ENCODE measurements around the gene FXR1.
A peak's percentile ranks its signal among the peaks of the same experiment; 100 is the strongest.
"Not testable (repeated sequence)": the region's sequence is repeated elsewhere in the genome, so short reads cannot be mapped to it uniquely, and the experiment has no call there.

FXR1 gene

DNA sequence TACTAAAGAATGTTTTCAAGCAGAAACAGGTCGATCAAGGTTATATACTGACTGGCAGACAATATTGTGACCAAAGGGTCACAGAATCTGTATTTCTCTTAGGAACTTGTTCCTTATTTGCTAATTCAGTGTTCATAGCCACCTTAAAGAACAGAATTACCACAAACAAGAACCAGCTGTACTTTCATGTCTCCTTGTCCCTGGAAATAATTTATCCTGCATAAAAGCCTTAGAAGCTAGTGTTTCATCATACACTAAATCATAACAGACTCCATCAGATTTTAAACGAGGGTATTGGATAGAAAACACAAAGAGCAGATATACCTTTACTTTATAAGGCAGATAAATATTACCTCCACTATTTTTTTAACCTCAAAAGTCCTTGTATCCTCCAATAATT lies 70.7 kb downstream of the FXR1 start:
- TF ChIP-seq POLR2A (IDR thresholded peaks at IDR 0.05; ENCODE audit: low read depth, low read length): no peak
- no peak for TF ChIP-seq POLR2AphosphoS5 (IDR thresholded peaks at IDR 0.05; ENCODE audit: low read depth, low read length)
- TF ChIP-seq TAF1 (IDR thresholded peaks at IDR 0.05; ENCODE audit: borderline replicate concordance, low read depth, low read length): no peak
- DNase-seq (ENCODE audit: insufficient read length) (no peak), FAIRE-seq (no peak)

DNA sequence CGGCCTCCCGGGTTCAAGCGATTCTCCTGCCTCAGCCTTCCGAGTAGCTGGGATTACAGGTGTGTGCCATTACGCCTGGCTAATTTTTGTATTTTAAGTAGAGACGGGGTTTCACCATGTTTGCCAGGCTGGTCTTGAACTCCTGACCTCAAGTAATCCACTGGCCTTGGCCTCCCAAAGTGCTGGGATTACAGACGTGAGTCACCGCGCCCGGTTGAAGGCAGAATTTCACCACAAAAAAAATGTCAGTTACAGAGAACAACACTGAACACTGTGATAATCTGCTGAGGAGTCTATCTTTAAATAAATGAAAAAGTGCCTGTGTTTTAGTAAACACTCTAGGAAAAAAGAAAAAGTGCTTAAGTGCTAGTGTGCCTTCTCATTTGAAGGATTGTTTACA lies 73.9 kb downstream of the FXR1 start:
- not testable (repeated sequence) for DNase-seq (ENCODE audit: insufficient read length); FAIRE-seq

DNA sequence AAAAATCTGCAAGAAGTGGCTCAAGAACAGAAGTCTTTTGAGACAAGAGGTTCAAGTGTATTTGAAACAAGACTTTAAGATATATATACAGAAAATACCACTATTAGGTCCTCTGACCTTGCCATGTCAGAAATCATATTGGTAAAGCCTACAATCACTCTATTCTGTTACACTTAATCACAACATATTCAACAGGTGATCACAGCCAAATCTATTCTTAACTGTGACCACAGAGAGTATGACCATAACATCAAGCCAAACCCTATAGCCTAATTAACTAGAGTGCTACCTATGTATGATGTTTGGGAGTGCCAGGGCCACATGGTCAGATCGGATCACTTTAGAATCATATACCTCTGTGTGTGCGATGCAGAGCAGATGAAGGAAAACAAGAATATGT lies 74.9 kb downstream of the FXR1 start:
- no peak for TF ChIP-seq POLR2A (IDR thresholded peaks at IDR 0.05; ENCODE audit: low read depth, low read length)
- TF ChIP-seq POLR2AphosphoS5 (IDR thresholded peaks at IDR 0.05; ENCODE audit: low read depth, low read length): no peak
- no peak for TF ChIP-seq TAF1 (IDR thresholded peaks at IDR 0.05; ENCODE audit: borderline replicate concordance, low read depth, low read length)
- DNase-seq (ENCODE audit: insufficient read length): no peak
- no peak for FAIRE-seq

DNA sequence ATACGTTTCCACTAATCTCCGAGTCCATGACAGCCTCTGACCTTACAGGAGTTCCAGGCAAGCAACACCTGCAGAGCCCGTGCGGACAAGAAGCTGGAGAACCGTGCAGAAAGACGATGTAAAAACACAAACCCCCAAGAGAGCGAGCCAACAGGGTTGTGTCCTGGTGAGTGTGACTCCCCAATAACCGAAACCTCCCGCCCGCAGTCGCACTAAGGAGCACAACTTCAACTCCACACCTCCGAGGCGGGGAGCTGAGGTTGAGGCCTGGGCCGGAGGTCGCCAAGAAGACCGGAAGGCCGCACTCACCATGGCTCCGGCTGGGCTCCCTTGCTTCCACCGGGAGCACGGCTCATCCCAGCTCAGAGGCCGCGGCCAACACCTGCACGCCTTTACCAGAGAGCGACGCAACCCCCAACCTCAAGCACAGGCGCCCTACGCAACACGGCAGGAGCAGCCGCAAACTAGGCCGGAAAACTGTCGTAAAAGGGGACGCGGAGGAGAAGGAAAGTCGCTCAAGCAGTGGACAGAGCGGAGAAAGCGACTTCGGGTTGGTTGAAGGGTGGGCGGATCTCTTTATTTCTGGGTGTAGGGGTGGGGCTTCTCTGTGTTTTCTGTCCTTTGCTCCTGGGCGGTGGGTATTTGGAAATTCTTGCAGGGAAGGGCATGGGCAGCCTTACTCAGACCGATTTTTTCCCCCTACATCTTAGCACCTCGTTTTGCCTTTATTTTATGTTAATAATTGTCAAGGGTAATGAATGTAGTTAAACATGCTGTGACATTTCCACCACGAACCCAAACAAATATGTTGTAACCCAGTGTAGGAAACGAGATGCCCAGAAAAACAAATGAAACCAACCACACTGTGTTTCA lies 77.1 kb downstream of the FXR1 start, which contains the start of gene DNAJC19:
TSS of gene DNAJC19 (minus strand) at position 446 of the 873 bp plus-strand sequence. CDS start at position 312, 134 bp downstream.
- TF ChIP-seq POLR2AphosphoS5 (IDR thresholded peaks at IDR 0.05; ENCODE audit: low read depth, low read length) (peak; percentile 88), POLR2A (IDR thresholded peaks at IDR 0.05; ENCODE audit: low read depth, low read length) (peak; percentile 90; the same call in 1 of the 2 replicates), TAF1 (IDR thresholded peaks at IDR 0.05; ENCODE audit: borderline replicate concordance, low read depth, low read length) (peak; percentile 75; the same call in 1 of the 2 replicates)
- FAIRE-seq (peak; percentile 94), DNase-seq (ENCODE audit: insufficient read length) (peak; percentile 53)

- FAIRE-seq (no peak), DNase-seq (ENCODE audit: insufficient read length) (no peak)
- TF ChIP-seq POLR2AphosphoS5 (IDR thresholded peaks at IDR 0.05; ENCODE audit: low read depth, low read length) (no peak), POLR2A (IDR thresholded peaks at IDR 0.05; ENCODE audit: low read depth, low read length) (no peak), TAF1 (IDR thresholded peaks at IDR 0.05; ENCODE audit: borderline replicate concordance, low read depth, low read length) (no peak)
Measured at GRCh38 chr3:180990505-180990904, 78.0 kb downstream of the FXR1 start.

- DNase-seq (ENCODE audit: insufficient read length) (no peak), FAIRE-seq (no peak)
- TF ChIP-seq POLR2AphosphoS5 (IDR thresholded peaks at IDR 0.05; ENCODE audit: low read depth, low read length) (no peak), TAF1 (IDR thresholded peaks at IDR 0.05; ENCODE audit: borderline replicate concordance, low read depth, low read length) (no peak), POLR2A (IDR thresholded peaks at IDR 0.05; ENCODE audit: low read depth, low read length) (no peak)
Measured at GRCh38 chr3:180996415-180996932, 84.0 kb downstream of the FXR1 start.

- not testable (repeated sequence) for FAIRE-seq; DNase-seq (ENCODE audit: insufficient read length)
Measured at GRCh38 chr3:181002331-181002730, 89.9 kb downstream of the FXR1 start.

DNA sequence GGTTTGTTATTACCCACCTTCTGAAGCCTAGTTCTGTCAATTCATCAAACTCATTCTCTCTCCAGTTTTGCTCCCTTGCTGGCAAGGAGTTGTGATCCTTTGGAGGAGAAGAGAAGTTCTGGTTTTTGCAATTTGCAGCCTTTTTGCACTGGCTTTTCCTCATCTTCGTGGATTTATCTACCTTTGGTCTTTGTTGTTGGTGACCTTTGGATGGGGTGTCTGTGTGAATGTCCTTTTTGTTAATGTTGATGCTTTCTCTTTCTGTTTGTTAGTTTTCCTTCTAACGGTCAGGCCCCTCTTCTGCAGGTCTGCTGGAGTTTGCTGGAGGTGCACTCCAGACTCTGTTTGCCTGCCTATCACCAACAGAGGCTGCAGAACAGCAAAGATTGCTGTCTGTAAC lies 91.0 kb downstream of the FXR1 start:
- not testable (repeated sequence) for FAIRE-seq; DNase-seq (ENCODE audit: insufficient read length)

GRCh38 chr3:181006541-181006940 lies 94.1 kb downstream of the FXR1 start:
- no peak for DNase-seq (ENCODE audit: insufficient read length)
- no peak for FAIRE-seq
- TF ChIP-seq POLR2A (IDR thresholded peaks at IDR 0.05; ENCODE audit: low read depth, low read length) (no peak), TAF1 (IDR thresholded peaks at IDR 0.05; ENCODE audit: borderline replicate concordance, low read depth, low read length) (no peak), POLR2AphosphoS5 (IDR thresholded peaks at IDR 0.05; ENCODE audit: low read depth, low read length) (no peak)

DNA sequence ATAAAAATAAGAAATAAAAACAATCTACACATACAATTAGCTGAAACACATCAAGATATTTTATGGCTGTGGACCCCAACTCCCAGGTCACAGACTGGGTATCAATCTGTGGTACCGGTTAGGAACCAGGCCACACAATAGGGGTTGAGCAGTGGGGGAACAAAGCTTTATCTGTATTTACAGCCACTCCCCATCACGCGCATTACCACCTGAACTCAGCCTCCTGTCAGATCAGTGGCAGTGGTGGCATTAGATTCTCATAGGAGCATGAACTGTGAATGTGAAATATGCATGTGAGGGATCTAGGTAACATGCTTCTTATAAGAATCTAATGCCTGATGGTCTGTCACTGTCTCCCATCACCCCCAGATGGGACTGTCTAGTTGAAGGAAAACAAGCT lies 94.8 kb downstream of the FXR1 start:
- no peak for DNase-seq (ENCODE audit: insufficient read length)
- TF ChIP-seq POLR2A (IDR thresholded peaks at IDR 0.05; ENCODE audit: low read depth, low read length): no peak
- TF ChIP-seq TAF1 (IDR thresholded peaks at IDR 0.05; ENCODE audit: borderline replicate concordance, low read depth, low read length): no peak
- no peak for TF ChIP-seq POLR2AphosphoS5 (IDR thresholded peaks at IDR 0.05; ENCODE audit: low read depth, low read length)
- FAIRE-seq: no peak

DNA sequence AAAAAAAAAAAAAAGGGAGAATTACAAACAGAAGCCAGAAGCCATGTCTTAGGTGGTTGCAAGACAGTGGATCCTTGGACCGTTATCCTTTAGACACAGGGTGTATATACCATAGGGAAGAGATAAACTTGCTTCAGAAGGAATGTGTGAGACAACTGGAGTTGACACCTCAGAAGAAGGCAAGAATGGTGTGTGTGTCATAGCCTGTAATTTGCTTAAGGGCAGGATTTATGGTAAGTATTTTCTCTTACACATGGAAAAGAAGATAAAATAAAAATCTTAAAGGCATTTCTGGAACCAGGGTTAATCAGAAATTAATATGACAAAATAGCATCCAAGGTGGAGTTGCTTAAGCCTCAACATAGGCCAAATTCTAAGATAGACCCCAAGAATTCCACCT lies 96.3 kb downstream of the FXR1 start:
- no peak for TF ChIP-seq TAF1 (IDR thresholded peaks at IDR 0.05; ENCODE audit: borderline replicate concordance, low read depth, low read length)
- no peak for TF ChIP-seq POLR2A (IDR thresholded peaks at IDR 0.05; ENCODE audit: low read depth, low read length)
- no peak for TF ChIP-seq POLR2AphosphoS5 (IDR thresholded peaks at IDR 0.05; ENCODE audit: low read depth, low read length)
- no peak for DNase-seq (ENCODE audit: insufficient read length)
- no peak for FAIRE-seq

- FAIRE-seq (no peak), DNase-seq (ENCODE audit: insufficient read length) (no peak)
- no peak for TF ChIP-seq TAF1 (IDR thresholded peaks at IDR 0.05; ENCODE audit: borderline replicate concordance, low read depth, low read length)
- TF ChIP-seq POLR2AphosphoS5 (IDR thresholded peaks at IDR 0.05; ENCODE audit: low read depth, low read length): no peak
- no peak for TF ChIP-seq POLR2A (IDR thresholded peaks at IDR 0.05; ENCODE audit: low read depth, low read length)
Measured at GRCh38 chr3:181009225-181009624, 96.8 kb downstream of the FXR1 start.
